ENCODE data around the gene RLBP1.

The RLBP1 gene

GRCh38 chr15:89206908-89207331 lies 14.5 kb downstream of the RLBP1 start:
- H3K4me1 ChIP-seq (ENCODE audit: control insufficient read depth, insufficient read depth, low read length) = no peaks in the 10 kb centered on the region
- CTCF ChIA-PET = interaction anchor here (0.5 to 2.9 kb wide), 80 partner anchors 8 to 694 kb away, joined by 3 to 64 read pairs (median 5); partner anchors contain the start of genes FANCI, POLG and RLBP1
- H3K36me3 ChIP-seq (ENCODE audit: control insufficient read depth in 2 of 2, insufficient read depth in 1 of 2, low read length in 2 of 2) = no peaks in the 10 kb centered on the region
- H3K9me3 ChIP-seq (ENCODE audit: control insufficient read depth, insufficient read depth, low read depth, low read length) = no peaks in the 10 kb centered on the region
- no peak overlapping the region for H3K27ac ChIP-seq (ENCODE audit: extremely low read depth, low read depth, low read length)
- H3K4me3 ChIP-seq (ENCODE audit: low read depth, low read length) = no peak overlapping the region
- POLR2A ChIA-PET = interaction anchor here (0.8 to 1.8 kb wide), 6 partner anchors 9 to 128 kb away, joined by 3 to 11 read pairs (median 4); partner anchors contain the start of genes FANCI and POLG
- TF ChIP-seq ZNF266 (tag by site-specific recombination; IDR thresholded peaks at IDR 0.05; ENCODE audit: low read depth) (no peak), ZBTB17 (tag by site-specific recombination; IDR thresholded peaks at IDR 0.05) (peak; percentile 32), ZNF398 (tag by site-specific recombination; IDR thresholded peaks at IDR 0.05) (no peak), ZSCAN18 (tag by site-specific recombination; IDR thresholded peaks at IDR 0.05) (no peak), ZNF366 (tag by site-specific recombination; conservative IDR thresholded peaks at IDR 0.05) (no peak), ZNF362 (tag by site-specific recombination; IDR thresholded peaks at IDR 0.05) (no peak), GFI1B (tag by site-specific recombination; IDR thresholded peaks at IDR 0.05) (no peak), HOXC10 (CRISPR knock-in tag; IDR thresholded peaks at IDR 0.05) (no peak), ZNF561 (tag by site-specific recombination; IDR thresholded peaks at IDR 0.05; ENCODE audit: borderline replicate concordance) (no peak), ZNF654 (tag by site-specific recombination; IDR thresholded peaks at IDR 0.05; ENCODE audit: low read depth) (peak; percentile 68), ZNF426 (tag by site-specific recombination; IDR thresholded peaks at IDR 0.05) (no peak), ZNF174 (tag by site-specific recombination; IDR thresholded peaks at IDR 0.05) (no peak), ZNF521 (tag by site-specific recombination; IDR thresholded peaks at IDR 0.05) (no peak), EGR2 (tag by site-specific recombination; IDR thresholded peaks at IDR 0.05; ENCODE audit: low read depth) (no peak), KLF1 (tag by site-specific recombination; IDR thresholded peaks at IDR 0.05) (no peak), PRDM10 (tag by site-specific recombination; IDR thresholded peaks at IDR 0.05) (0 out of 2 replicates have a peak, but pooled peaks have one; percentile 17), ZNF112 (tag by site-specific recombination; IDR thresholded peaks at IDR 0.05) (no peak), GLI4 (tag by site-specific recombination; IDR thresholded peaks at IDR 0.05) (no peak), ZBTB6 (tag by site-specific recombination; IDR thresholded peaks at IDR 0.05) (no peak), ZNF692 (tag by site-specific recombination; IDR thresholded peaks at IDR 0.05) (no peak), ZNF416 (tag by site-specific recombination; IDR thresholded peaks at IDR 0.05) (no peak), ZNF433 (tag by site-specific recombination; IDR thresholded peaks at IDR 0.05; ENCODE audit: low read depth) (no peak), SP7 (tag by site-specific recombination; IDR thresholded peaks at IDR 0.05) (0 out of 2 replicates have a peak, but pooled peaks have one; percentile 13), ZNF133 (tag by site-specific recombination; IDR thresholded peaks at IDR 0.05) (no peak), CTCF (tag by site-specific recombination; IDR thresholded peaks at IDR 0.05) (peak; percentile 74)

Data from HEK293 (cell line).